Stimulated activated CD4-positive, alpha-beta T cell treated with anti-CD3 and anti-CD28 coated beads, Interleukin-1b, Interleukin-23, amount 100 ng/mL, for 24 hours (primary cell): ENCODE data around the gene NHS.

Experiments
- DNase-seq, 4 experiments: peaks; one replicate each; pipeline ENCODE4 v3.0.0-alpha.2; 2020; ENCODE audit warnings: low read depth in 4 of 4, low spot score in 1 of 4

Gene NHS

GRCh38 chrX:17768997-17769396, 394.0 kb downstream of the NHS start:
- no peak for DNase-seq

GRCh38 chrX:17769701-17770269, 394.8 kb downstream of the NHS start:
- DNase-seq = no peak

- no peak for DNase-seq
Observed at GRCh38 chrX:17773221-17773876, 398.3 kb downstream of the NHS start.

GRCh38 chrX:17774053-17774452, 399.1 kb downstream of the NHS start:
- no peak for DNase-seq

- DNase-seq = no peak
Observed at GRCh38 chrX:17778997-17779396, 404.0 kb downstream of the NHS start.

GRCh38 chrX:17779434-17779833, 404.4 kb downstream of the NHS start:
- DNase-seq = no peak
